HepG2 (cell line): ENCODE measurements around the gene ARHGEF6.

Experiments used
- CBX2 ChIP-seq, 2 experiments: fragments of 200-600 bp in 1 of 2; sonication (generic); formaldehyde crosslinking in 1 of 2; IDR thresholded peaks; 2 replicates each; pipeline versions ENCODE4 v1.7.0 to v1.8.1; 2018 to 2022; ENCODE audit warnings: low read depth in 2 of 2, low read length in 1 of 2, mild to moderate bottlenecking in 1 of 2, missing genetic modification reagents in 1 of 2
- E2F5 ChIP-seq: sonication (generic); formaldehyde crosslinking; conservative IDR thresholded peaks from 2 replicates; pipeline ENCODE4 v1.4.0; 2020; ENCODE audit warnings: missing genetic modification reagents
- JUND ChIP-seq: sonication (generic); formaldehyde crosslinking; IDR thresholded peaks from 2 replicates; pipeline ENCODE4 v1.8.0; 2022; ENCODE audit warnings: mild to moderate bottlenecking, missing genetic modification reagents
- PBX2 ChIP-seq: IDR thresholded peaks from 2 replicates; pipeline ENCODE4 v1.6.1; 2016; ENCODE audit warnings: control low read depth
- SKIL ChIP-seq: sonication (generic); formaldehyde crosslinking; IDR thresholded peaks from 2 replicates; pipeline ENCODE4 v1.8.0; 2022; ENCODE audit warnings: missing genetic modification reagents, mild to moderate bottlenecking, moderate library complexity, borderline replicate concordance
- SMARCC2 ChIP-seq: fragments of 450-650 bp; IDR thresholded peaks from 2 replicates; pipeline ENCODE4 v1.6.1; 2017; ENCODE audit warnings: antibody characterized with exemption, mild to moderate bottlenecking
- ZNF33A ChIP-seq: sonication (generic); formaldehyde crosslinking; IDR thresholded peaks from 2 replicates; pipeline ENCODE4 v1.5.1; 2020; ENCODE audit warnings: missing genetic modification reagents, mild to moderate bottlenecking, moderate library complexity, borderline replicate concordance
- ZNF512B ChIP-seq: sonication (generic); formaldehyde crosslinking; IDR thresholded peaks from 2 replicates; pipeline ENCODE4 v1.5.1; 2020; ENCODE audit warnings: missing genetic modification reagents, mild to moderate bottlenecking, borderline replicate concordance
- ZSCAN30 ChIP-seq: sonication (generic); formaldehyde crosslinking; IDR thresholded peaks from 2 replicates; pipeline ENCODE4 v1.5.0; 2020; ENCODE audit warnings: mild to moderate bottlenecking, missing genetic modification reagents

- TF ChIP-seq PBX2, result no peak
- TF ChIP-seq ZNF512B (CRISPR knock-in tag), result no peak
- no peak for TF ChIP-seq JUND (CRISPR knock-in tag)
- TF ChIP-seq ZSCAN30, result no peak
- no peak for TF ChIP-seq CBX2 (IDR thresholded peaks at IDR 0.05; ENCODE audit: low read depth, low read length)
- TF ChIP-seq CBX2 (CRISPR knock-in tag; IDR thresholded peaks at IDR 0.05; ENCODE audit: low read depth), result no peak
- TF ChIP-seq ZNF33A (CRISPR knock-in tag), result no peak
- no peak for TF ChIP-seq SMARCC2
- TF ChIP-seq E2F5 (CRISPR knock-in tag), result no peak
- TF ChIP-seq SKIL (CRISPR knock-in tag), result no peak
These were observed at the start of gene ARHGEF6 for GRCh38 chrX:136780763-136781162.
